HG03571 (cell line): ENCODE measurements around the gene UGT1A7.

Experiments used
- ATAC-seq: cut with Tn5 transposase; IDR thresholded peaks from one replicate; pipeline ENCODE4 v1.9.1; 2021; ENCODE audit not compliant: unreplicated experiment

The UGT1A7 gene

GRCh38 chr2:233796254-233796653 lies 114.6 kb downstream of the UGT1A7 start:
- no peak for ATAC-seq

GRCh38 chr2:233798335-233799086 lies 116.8 kb downstream of the UGT1A7 start:
- no peak for ATAC-seq

DNA sequence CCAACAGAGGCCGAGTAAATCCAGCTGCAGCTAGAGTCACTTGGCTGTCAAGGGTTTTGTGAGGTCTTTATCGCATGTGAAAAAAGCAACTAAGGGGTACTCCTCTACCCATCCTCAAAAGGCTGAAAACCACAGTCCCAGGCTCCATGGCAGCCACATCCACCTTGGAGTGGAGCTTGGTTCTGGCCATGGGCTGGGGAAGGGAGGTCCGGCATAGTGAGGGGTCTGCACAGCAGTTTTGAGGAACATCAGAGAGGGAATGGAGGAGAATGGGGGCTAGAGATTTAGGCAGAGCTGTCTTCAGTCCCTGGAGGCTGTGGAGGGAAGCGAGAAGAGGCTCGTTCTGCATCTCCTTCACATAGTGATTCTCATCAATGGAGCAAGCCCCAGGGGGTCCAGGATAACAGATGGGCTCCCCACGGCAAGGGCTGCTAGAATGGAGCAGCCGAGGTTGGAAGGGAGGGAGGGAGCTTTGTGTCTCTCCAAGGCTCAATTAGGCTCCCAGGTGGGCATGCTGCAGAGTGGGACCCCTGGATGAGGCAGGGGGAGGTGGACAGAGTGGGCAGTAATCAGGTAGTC lies 117.5 kb downstream of the UGT1A7 start:
- ATAC-seq, result no peak

DNA sequence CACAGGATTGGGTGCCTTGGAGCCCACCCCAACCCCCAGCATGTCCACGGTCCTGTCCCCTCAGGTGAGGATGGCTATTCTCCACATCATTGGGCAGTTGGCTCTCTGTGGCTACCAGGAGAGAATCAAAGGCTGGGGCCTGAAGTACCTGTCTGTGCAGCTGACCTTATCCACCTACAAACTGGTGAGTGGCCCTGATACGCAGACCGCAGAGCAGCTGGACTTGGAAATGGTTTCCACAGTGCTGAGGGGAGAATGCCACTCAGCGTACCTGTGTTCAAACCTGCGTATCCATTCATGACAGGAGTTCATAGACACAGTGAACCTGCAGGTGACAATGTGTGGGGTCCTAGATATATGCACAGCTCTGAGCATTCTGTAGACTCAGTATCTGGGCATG lies 118.0 kb downstream of the UGT1A7 start:
- ATAC-seq, result no peak

- ATAC-seq, result no peak
Measured at GRCh38 chr2:233800208-233800607, 118.5 kb downstream of the UGT1A7 start.

- no peak for ATAC-seq
Measured at GRCh38 chr2:233801357-233802131, 119.8 kb downstream of the UGT1A7 start.

DNA sequence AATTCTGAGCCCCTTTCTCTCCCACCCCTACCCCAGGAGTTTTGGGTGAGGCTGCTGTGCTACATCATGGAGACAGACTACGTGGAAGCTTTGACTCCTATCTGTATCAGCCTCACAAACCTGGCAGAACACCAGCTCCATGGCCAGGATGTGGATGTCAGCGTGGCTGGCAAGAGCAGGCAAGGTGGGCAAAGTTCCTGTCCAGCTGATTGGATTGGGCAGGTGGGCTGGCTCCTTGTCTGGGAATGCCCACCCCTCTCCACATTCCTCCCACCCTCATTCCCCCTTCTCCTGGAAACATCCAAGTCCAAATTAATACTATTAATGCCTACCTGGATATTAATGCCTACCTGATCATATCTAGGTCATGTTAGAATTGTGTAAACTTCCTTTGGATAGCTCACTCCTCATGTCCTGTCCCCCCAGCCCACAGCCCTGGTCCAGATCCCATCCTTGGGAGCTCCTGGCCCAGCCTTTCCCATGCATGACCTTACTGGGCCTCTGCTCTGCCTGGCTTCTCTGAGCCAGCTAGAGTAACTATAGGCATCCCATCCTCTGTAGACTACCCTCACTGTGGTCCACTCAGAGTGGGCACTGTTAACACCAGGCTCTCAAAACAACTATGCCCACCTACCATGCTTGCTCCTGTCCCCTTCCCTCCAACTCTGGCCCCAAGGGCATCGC lies 120.6 kb downstream of the UGT1A7 start:
- ATAC-seq, result no peak

DNA sequence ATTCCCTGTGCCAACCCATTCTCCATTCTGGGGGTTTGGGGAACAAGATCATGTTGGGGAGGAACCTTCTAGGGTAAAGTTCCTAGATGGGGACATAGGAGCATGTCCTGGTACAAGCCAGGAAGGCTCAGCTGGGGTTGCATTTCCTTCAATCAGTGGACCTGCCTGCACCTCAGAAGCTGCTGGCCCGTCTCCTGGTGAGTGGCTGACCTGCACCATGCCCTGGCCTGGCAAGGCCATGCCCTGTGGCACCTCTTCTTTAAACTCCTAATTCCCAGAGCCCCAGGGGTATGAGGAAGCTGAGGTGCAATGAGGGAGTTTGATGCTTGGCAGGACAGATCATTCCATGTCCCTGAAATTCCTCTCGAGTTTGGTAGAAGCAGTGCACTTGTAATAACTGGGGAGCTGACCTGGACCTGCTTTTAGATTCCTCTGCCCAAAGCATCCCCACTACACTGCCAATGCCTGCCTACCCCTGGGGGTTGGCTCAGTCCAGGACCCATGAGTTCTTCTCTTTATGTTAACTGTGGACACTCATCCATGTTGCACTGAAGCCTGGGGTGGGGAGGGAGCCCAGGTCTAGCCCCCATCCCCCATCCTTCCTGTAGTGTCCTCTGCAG lies 121.7 kb downstream of the UGT1A7 start:
- ATAC-seq, result no peak

- no peak for ATAC-seq
Measured at GRCh38 chr2:233803994-233804393, 122.3 kb downstream of the UGT1A7 start.

GRCh38 chr2:233807215-233807865 lies 125.6 kb downstream of the UGT1A7 start:
- no peak for ATAC-seq

DNA sequence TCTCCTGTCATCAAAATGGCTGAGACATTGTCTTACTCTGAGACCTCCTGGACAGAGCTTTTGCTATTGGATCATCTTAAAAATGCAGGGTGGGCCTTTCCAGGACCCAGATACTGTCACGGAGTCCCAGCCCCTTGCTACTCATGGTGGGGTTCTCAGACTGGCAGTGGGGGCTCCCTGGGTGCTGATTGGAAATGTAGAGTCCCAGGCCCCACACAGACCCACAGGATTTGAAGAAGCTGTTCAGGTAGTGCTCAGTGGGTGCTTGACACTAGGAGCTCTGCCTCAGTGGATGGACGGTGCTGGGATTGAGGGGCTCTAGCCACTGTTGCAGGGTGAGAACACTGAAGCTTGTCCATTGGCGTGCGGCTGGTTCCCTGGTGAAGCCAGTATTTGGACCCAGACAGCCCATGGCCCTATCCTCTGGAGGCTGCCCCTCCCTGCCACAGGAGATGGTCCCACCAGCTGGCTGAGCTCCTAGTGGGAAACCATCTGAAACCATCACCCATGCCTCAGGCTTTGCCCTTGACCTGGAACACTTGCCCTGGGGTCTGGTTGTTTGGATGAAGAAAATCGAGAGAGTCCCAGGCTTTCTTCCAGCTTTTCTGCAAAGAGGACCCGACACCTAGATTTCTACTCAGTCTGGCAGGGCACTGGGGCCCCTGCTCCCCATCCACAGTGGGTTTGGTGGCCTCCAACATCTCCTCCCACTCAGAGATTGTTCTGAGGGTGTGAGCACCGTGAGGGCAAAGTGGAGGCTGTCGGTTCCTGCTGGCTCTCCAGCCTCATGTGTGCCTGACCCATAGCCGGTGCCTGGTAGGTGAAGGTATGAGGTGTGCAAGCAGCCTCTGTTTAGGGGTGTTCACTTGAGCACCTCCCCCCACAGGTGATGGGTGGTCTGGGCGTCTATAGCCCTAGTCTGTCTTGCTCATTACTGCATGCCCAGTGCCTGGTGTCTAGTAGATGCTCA lies 126.5 kb downstream of the UGT1A7 start:
- no peak for ATAC-seq

DNA sequence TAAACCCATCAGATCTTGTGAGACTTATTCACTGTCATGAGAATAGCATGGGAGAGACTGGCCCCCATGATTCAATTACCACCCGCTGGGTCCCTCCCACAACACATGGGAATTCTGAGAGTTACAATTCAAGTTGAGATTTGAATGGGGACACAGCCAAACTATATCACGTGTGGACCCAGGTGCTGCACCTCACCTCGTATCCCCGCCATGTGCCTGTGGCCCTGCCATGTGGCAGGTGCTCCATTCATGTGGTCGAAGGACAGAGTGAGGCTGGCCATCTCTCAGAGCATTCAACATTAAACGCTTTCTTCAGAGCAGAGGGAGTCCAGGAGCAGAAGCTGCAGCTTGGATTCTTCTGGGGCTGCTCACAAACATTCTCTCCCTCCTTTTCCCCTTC lies 128.7 kb downstream of the UGT1A7 start:
- ATAC-seq, result no peak

DNA sequence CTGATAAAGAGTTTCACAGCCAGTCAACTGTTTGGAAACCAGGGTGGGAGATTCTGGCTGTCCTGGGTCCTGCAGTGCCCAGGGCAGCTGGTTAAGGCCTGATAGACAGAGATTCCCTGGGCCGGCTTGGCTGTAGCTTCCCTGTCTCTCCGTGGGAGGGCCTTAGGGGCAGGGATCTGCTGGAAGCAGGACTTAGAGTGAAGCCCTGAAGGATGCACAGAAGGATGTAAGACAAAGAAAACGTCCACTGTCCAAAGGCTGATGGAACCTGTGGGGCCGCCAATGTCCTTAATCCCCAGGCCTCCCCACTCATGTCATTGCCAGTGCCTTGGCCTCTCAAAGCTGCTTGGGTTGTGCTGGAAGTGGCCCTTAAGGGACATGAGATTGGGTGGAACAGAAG lies 129.4 kb downstream of the UGT1A7 start:
- no peak for ATAC-seq

- no peak for ATAC-seq
Measured at GRCh38 chr2:233811732-233812131, 130.0 kb downstream of the UGT1A7 start.

DNA sequence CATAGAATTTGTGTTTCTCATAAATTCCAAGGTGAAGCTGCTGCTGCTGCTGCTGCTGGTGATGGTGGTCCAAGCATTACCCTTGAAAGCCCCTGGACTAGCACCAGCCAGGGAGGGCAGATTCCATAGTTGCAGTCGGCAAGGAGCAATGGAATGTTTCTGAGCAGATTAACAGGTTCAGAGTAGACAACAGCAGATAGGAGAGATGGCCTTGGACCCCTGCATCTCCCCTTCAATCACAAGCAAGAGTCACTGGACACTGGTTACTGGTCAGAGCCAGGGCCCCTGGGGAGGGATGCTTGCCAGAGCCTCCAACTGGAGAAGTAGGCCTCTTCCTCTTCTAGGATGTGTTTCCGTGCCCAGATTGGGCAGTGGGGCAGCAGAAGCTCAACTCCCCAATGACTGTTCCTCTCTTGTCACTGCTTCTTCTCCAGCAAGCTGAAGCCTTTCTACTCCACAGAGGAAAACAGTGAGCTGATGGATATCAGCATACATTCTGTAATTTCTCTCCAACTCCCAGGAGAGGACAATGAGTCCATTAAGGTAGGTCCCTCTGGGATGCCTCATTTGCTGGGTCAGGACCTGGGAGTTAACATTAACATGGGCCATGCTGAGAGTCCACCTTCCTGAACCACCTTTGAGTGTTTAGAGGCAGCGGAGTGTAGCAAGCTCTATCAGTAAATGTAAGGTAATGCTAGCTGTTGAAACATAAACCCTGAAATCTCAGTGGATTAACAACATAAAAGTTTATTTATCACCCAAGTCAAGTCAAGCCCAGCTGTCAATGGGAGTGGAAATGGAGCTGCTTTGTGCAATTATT lies 131.7 kb downstream of the UGT1A7 start:
- ATAC-seq, result no peak

GRCh38 chr2:233814056-233814835 lies 132.5 kb downstream of the UGT1A7 start:
- no peak for ATAC-seq

GRCh38 chr2:233815861-233816260 lies 134.2 kb downstream of the UGT1A7 start:
- ATAC-seq, result no peak

DNA sequence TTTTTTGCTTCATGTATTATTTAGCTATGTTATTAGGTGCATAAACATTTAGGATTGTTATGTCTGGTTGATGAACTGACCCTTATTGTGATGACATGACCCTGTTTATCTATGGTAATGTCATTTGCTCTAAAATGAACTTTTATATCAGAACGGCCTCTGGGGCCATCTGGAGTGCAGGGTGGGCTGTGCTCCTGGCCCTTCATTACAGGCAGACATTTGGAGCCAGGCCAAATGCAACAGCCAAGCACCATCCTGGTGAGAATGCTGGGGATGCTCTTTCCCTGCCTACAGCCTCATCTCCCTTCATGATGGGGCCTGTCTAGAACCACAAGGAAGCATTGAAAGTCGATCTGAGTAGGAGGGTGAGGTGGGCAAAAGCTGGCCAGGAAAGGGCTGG lies 134.6 kb downstream of the UGT1A7 start:
- no peak for ATAC-seq
